Hematopoietic multipotent progenitor cell treated with erythropoietin and hydrocortisone succinate and interleukin-3 and kit ligand, for 17 days (in vitro differentiated cells): Measurements from ENCODE around the gene FBLN5.

Source experiments
- DNase-seq: peaks from one replicate; pipeline ENCODE4 v3.0.0-alpha.2; 2015; ENCODE audit warnings: low spot score

Gene FBLN5

GRCh38 chr14:91827746-91828145, 119.7 kb downstream of the FBLN5 start:
- no peak for DNase-seq
